Lung (tissue), 12 donors: ENCODE results near the gene ARID1B. TPM values are rescaled to one million over a fixed set of nuclear protein-coding genes. Genes with fewer than 3 reads are reported as not detected.

Source experiments
- ATAC-seq: fragments of 200-7000 bp; cut with Tn5 transposase; one replicate; pipeline ENCODE4 v1.9.1; 2020; ENCODE audit warnings: moderate number of reproducible peaks; ENCODE audit not compliant: insufficient read depth, low FRiP score
- DNase-seq, 3 donors: peaks; one replicate each; pipeline ENCODE4 v3.0.0-alpha.2; 2013 to 2017
- H3K27ac ChIP-seq, 2 donors: one replicate each; pipeline ENCODE4 v1.5.1; 2013; ENCODE audit warnings: mild to moderate bottlenecking in 2 of 2, moderate library complexity in 2 of 2, control low read depth in 1 of 2, inconsistent platforms in 1 of 2, low read depth in 1 of 2, low read length in 1 of 2
- H3K27me3 ChIP-seq, 3 donors: one replicate each; pipeline ENCODE4 v1.5.1; 2013; ENCODE audit warnings: low read length in 2 of 3; ENCODE audit not compliant: control insufficient read depth in 3 of 3, insufficient read depth in 3 of 3
- H3K36me3 ChIP-seq, 4 donors: one replicate each; pipeline ENCODE4 v1.5.1; 2013; ENCODE audit warnings: low read length in 4 of 4, mild to moderate bottlenecking in 1 of 4, moderate library complexity in 1 of 4; ENCODE audit not compliant: control insufficient read depth in 4 of 4, insufficient read depth in 4 of 4
- H3K4me1 ChIP-seq, 5 donors: one replicate each; pipeline ENCODE4 v1.5.1; 2013; ENCODE audit warnings: low read length in 5 of 5, mild to moderate bottlenecking in 2 of 5, moderate library complexity in 1 of 5; ENCODE audit not compliant: control insufficient read depth in 5 of 5, insufficient read depth in 5 of 5
- H3K4me3 ChIP-seq: one replicate; pipeline ENCODE4 v1.5.1; 2013; ENCODE audit warnings: mild to moderate bottlenecking, control low read depth, moderate library complexity
- H3K9ac ChIP-seq, 2 donors: one replicate each; pipeline ENCODE4 v1.5.1; 2013; ENCODE audit warnings: low read length in 2 of 2, control low read depth in 1 of 2; ENCODE audit not compliant: insufficient read depth in 1 of 2
- H3K9me3 ChIP-seq, 4 donors: one replicate each; pipeline ENCODE4 v1.5.1; 2013; ENCODE audit warnings: low read length in 3 of 4, mild to moderate bottlenecking in 1 of 4, moderate library complexity in 1 of 4; ENCODE audit not compliant: control insufficient read depth in 4 of 4, insufficient read depth in 3 of 4
- CTCF ChIP-seq: IDR thresholded peaks from 2 replicates; pipeline ENCODE4 v1.5.1; 2012; ENCODE audit warnings: mild to moderate bottlenecking; ENCODE audit errors: control extremely low read depth, extremely low read depth
- WGBS, 2 donors: extraction: QIAGEN DNeasy Blood & Tissue Kit; methylation state at CpG; one replicate each; pipeline ENCODE4 v1.1.7; 2013; 5-methylcytosine and 5-hydroxymethylcytosine counted together
- polyA plus RNA-seq, 2 donors: library from polyadenylated mRNA; stranded (reverse); fragments of 200-250 nt; gene quantifications; one replicate each; pipeline ENCODE4 v1.2.1, GENCODE V29; 2013
- total RNA-seq, 2 donors: library from RNA; depleted of rRNA in 1 of 2; stranded (reverse); fragments of >200 nt in 1 of 2; gene quantifications; one replicate each; pipeline ENCODE4 v1.2.1, GENCODE V29; 2014 to 2021
- donor health status: control.
- donor health status: control.
- donor health status: Bipolar disorder and iron deficiency.
- donor health status: healthy.
- donor health status: DM: yes; HTN: yes; CAD: no.

Gene ARID1B
- total and polyA plus RNA-seq, 4 donors, result 10.5 to 239 (median 50.9) TPM

GRCh38 chr6:156906451-156906850 lies 129.3 kb downstream of the ARID1B start:
- DNase-seq (no peak), ATAC-seq (no peak)
- no peaks in the 10 kb centered on the region for H3K27me3 ChIP-seq
- H3K4me1 ChIP-seq, result no peaks in the 10 kb centered on the region
- TF ChIP-seq CTCF, result no peak
- H3K4me3 ChIP-seq, result no peak overlapping the region
- no peak overlapping the region for H3K27ac ChIP-seq
- 97 to 98% methylated on average over 7 of the region's 7 CpGs for WGBS, 2 donors
- no peaks in the 10 kb centered on the region for H3K9me3 ChIP-seq
- H3K36me3 ChIP-seq, result peaks cover 0 to 7% (median under 1%) of the 10 kb centered on the region in 4 donors
- no peak overlapping the region for H3K9ac ChIP-seq

GRCh38 chr6:156909212-156910010 lies 132.2 kb downstream of the ARID1B start:
- H3K27me3 ChIP-seq, result no peaks in the 10 kb centered on the region
- H3K9me3 ChIP-seq, result no peaks in the 10 kb centered on the region
- no peak overlapping the region for H3K27ac ChIP-seq
- peaks cover 0 to 7% (median 1%) of the 10 kb centered on the region in 4 donors for H3K36me3 ChIP-seq
- no peak for DNase-seq
- no peak for ATAC-seq
- no peak for TF ChIP-seq CTCF
- H3K4me1 ChIP-seq, result peaks cover 0 to 8% (median 0%) of the 10 kb centered on the region in 5 donors
- no peak overlapping the region for H3K4me3 ChIP-seq
- H3K9ac ChIP-seq, result no peak overlapping the region
- 86 to 91% methylated on average over 10 of the region's 10 CpGs for WGBS, 2 donors

GRCh38 chr6:156910011-156910334 lies 132.8 kb downstream of the ARID1B start:
- no peak for DNase-seq
- 97 to 98% methylated on average over 4 of the region's 4 CpGs for WGBS, 2 donors
- H3K4me1 ChIP-seq, result peaks cover 0 to 8% (median 0%) of the 10 kb centered on the region in 5 donors
- no peaks in the 10 kb centered on the region for H3K27me3 ChIP-seq
- H3K9ac ChIP-seq, result no peak overlapping the region
- no peak overlapping the region for H3K27ac ChIP-seq
- H3K4me3 ChIP-seq, result no peak overlapping the region
- no peaks in the 10 kb centered on the region for H3K9me3 ChIP-seq
- TF ChIP-seq CTCF, result no peak
- peaks cover 0 to 7% (median 1%) of the 10 kb centered on the region in 4 donors for H3K36me3 ChIP-seq
- no peak for ATAC-seq
